Subcutaneous adipose tissue (tissue), 4 donors: ENCODE measurements around the gene MINDY4. TPM values are rescaled to one million over a fixed set of nuclear protein-coding genes. Genes with fewer than 3 reads are reported as not detected.

Experiments used
- total RNA-seq, 4 donors: library from RNA; depleted of rRNA; stranded (reverse); fragments of >200 nt; gene quantifications; one replicate each; pipeline ENCODE4 v1.1.0, GENCODE V29; 2016
- TF ChIP-seq, protein P1 (sequence below): fragments of 450-650 bp; IDR thresholded peaks from one replicate; pipeline ENCODE4 v1.5.1; 2016; ENCODE audit warnings: low read depth, mild to moderate bottlenecking, control low read depth, antibody characterized with exemption, moderate library complexity

MINDY4 gene
- total RNA-seq, 4 donors from 2014 or later, result 3.7 to 8.5 (median 7.4) TPM

DNA sequence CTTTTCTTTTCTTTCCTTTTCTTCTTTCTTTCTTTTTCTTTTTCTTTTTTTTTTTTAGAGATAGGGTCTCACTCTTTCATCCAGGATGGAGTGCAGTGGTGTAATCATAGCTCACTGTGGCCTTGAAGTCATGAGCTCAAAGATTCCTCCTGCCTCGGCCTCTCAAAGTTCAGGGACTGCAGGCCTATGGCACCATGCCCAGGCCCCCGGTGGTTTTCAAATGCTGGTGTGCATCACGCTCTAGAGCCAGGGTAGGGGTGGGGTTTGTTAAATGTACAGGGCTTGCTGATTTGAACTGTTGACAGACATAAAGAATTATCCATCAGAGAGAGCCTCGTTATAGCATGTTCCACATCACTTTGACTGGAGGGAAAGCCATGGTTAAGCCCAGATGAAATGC, 5.8 kb downstream of the MINDY4 start:
- TF ChIP-seq, protein P1, sequence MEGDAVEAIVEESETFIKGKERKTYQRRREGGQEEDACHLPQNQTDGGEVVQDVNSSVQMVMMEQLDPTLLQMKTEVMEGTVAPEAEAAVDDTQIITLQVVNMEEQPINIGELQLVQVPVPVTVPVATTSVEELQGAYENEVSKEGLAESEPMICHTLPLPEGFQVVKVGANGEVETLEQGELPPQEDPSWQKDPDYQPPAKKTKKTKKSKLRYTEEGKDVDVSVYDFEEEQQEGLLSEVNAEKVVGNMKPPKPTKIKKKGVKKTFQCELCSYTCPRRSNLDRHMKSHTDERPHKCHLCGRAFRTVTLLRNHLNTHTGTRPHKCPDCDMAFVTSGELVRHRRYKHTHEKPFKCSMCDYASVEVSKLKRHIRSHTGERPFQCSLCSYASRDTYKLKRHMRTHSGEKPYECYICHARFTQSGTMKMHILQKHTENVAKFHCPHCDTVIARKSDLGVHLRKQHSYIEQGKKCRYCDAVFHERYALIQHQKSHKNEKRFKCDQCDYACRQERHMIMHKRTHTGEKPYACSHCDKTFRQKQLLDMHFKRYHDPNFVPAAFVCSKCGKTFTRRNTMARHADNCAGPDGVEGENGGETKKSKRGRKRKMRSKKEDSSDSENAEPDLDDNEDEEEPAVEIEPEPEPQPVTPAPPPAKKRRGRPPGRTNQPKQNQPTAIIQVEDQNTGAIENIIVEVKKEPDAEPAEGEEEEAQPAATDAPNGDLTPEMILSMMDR, result no peak

DNA sequence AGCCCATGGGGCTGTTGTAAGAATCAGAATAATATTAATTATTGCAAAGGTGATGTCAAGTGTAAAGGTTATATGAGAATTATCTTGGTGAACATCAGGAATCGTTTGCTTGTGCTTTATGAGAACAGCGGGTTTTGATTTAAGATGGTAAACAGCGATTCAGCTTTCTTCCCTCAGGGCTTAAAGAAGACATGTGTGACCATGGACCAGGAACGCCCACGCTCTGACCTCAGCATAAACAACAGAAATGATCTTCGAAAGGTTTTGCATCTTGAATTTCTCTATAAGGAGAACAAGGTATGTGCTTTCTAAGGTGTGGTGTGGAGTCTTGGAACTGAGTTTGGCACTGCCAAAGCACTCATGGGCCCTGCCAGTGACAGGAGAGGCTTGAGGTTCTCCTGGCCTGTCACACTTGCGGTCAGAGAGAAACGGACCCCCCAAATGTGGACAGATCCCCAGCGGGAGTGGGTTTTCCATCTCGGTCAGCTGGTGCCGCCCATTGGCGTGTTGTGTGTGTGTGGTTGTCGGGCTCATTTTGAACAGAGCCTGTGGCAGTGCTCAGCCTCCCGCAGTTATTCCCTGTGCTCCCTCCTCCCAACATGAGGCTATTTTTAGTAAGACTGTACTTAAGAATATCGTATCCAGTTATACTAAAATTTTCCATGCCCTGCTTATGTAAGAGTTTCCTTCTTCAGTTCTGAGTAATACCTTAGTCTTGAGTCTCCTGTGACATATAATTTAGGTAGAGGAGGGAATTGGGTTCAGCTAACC, 7.2 kb downstream of the MINDY4 start:
- TF ChIP-seq, protein P1, result no peak

DNA sequence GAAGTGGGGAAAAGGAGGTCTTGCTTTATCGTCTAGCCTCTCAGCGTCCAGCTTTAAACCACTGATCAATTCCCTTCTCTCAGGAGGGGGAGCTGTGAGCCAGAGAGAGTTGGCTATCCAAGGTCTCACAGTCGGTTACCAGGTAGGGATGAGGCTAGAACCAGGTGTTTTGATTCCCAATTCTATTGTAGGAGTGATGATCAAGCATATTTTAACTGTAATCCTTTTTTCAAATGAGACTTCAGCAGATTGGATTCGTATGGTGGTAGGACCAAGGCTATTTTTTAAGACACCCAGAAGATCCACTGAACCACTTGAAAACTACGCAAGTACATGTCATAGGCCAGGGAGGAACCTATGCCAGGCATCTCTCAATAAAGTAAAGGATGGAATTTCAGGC, 8.4 kb downstream of the MINDY4 start:
- TF ChIP-seq, protein P1, result no peak

DNA sequence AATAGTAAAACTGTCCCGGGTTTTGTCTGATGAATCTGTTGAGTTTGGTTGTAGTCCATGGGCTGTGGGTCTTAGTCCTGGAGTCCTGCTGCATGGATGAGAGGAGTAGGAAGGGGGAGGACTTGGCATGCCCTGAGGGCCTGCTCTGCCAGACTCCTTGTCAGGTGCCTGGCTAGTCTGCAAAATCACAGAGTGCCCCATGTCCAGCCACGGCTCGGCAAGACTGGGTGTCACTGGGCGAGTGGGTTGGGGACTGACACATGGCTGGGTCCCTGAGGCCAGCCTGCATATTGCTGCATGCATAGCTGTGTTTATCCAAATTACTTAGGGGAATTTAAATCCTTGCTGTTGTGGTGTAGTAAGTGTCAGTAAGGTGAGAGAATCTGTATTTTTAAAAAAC, 9.7 kb downstream of the MINDY4 start:
- TF ChIP-seq, protein P1, result no peak

DNA sequence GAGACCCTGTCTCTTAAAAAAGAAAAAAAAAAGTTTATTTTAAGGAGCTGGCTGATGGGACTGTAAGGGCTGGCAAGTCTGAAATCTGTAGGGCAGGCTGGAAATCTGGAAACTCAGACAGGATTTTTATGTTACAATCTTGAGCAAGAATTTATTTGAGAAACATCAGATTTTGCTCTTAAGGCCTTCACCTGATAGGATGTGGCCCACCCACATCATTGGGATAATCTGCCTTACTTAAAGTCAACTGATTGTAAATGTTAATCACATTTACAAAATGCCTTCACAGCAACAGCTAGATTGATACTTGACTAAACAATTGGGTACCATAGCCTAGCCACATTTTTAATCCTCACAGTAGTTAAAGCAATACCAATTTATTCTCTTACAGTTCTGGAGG, 11.5 kb downstream of the MINDY4 start:
- TF ChIP-seq, protein P1, result no peak

DNA sequence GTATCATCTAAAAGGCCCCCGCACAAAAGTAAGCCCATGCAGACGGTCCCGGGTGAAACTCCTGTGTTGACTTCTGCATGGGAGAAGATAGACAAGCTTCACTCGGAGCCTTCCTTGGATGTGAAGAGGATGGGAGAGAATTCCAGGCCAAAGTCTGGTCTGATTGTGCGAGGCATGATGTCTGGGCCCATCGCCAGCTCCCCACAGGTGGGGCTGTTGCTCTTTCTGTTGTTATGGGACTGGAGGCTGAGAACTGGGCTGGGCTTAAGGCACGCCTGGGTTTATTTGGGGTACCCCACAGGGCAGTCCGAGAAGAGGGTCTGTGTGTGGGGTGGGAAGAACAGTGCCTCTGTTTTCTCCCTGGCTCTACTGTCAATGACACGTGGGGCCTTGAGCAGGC, 14.6 kb downstream of the MINDY4 start:
- TF ChIP-seq, protein P1, result no peak

DNA sequence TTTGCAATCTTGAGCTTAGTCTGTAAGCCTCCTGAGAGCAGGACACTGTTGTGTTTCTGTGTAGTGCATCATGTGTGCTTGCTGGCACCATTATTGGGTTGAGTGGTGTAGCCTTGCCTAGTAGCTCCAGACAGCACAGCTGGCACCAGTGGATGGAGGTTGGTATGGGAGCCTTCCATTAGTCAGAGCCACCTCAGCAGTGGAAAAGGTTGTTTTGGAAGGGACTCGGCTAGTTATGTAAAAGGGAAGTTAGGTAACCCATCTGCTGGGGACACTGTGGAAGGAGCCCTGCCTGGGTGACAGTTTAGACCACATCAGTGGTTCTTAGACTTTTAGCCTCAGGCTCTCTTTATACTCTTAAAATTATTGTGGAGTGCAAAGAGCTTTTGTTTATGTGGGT, 16.3 kb downstream of the MINDY4 start:
- TF ChIP-seq, protein P1, result no peak
